Astrocyte of the cerebellum (primary cell): ENCODE measurements around the gene UCN.
A peak's percentile ranks its signal among the peaks of the same experiment; 100 is the strongest.
"Not testable (repeated sequence)": the region's sequence is repeated elsewhere in the genome, so short reads cannot be mapped to it uniquely, and the experiment has no call there.

Experiments used
- DNase-seq: peaks from one replicate; pipeline ENCODE4 v3.0.0-alpha.2; 2011; ENCODE audit warnings: low read depth
- H3K4me3 ChIP-seq: 2 replicates; pipeline ENCODE4 v1.5.1; 2011; ENCODE audit warnings: mild to moderate bottlenecking, low read depth, low read length, moderate library complexity
- in situ Hi-C: cut with HindIII; loops from 2 replicates; pipeline ENCODE4 v1.10.0; 2017; ENCODE audit warnings: low sequenced_read_pairs
- TF ChIP-seq, protein P1 (sequence below): IDR thresholded peaks from 2 replicates; pipeline ENCODE4 v1.5.1; 2012; ENCODE audit warnings: low read length, low read depth, moderate library complexity, mild to moderate bottlenecking; ENCODE audit errors: missing control alignments

UCN gene

DNA sequence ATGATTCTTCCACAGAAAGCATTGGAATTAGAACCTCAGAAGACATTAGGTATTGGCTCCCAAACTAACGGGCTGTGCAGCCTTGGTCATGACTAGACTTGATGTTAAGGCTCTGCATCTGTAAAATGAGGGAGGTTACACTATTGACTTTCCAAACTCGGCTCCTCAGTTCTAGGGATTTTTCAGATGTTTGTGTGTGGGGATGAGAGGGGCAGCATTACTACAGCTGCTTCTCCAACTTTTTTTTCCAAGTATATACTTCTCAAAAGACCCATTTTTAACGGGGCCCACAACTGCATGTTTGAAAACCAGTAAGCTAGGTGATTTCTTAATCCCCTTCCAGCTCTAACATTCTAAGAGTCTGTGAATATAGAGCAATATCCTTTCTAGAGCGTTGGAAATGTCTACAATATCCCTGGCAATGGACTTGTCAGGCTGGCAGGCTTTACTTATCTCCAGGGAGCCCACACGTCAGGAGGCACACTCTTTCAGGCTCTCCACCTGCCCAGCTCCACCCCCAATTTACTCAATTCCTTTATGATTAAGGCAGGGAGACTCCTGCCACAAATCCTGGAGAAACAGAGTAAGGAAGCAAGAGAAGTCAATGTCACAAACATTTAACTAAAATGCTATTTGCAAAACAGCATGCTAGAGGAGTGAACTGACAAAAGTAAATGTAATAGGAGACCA lies 15.5 kb upstream of the UCN start:
- no peak for DNase-seq
- in situ Hi-C loops = no loop called here
- H3K4me3 ChIP-seq = peak overlapping the region; percentile 85
- TF ChIP-seq, protein P1, sequence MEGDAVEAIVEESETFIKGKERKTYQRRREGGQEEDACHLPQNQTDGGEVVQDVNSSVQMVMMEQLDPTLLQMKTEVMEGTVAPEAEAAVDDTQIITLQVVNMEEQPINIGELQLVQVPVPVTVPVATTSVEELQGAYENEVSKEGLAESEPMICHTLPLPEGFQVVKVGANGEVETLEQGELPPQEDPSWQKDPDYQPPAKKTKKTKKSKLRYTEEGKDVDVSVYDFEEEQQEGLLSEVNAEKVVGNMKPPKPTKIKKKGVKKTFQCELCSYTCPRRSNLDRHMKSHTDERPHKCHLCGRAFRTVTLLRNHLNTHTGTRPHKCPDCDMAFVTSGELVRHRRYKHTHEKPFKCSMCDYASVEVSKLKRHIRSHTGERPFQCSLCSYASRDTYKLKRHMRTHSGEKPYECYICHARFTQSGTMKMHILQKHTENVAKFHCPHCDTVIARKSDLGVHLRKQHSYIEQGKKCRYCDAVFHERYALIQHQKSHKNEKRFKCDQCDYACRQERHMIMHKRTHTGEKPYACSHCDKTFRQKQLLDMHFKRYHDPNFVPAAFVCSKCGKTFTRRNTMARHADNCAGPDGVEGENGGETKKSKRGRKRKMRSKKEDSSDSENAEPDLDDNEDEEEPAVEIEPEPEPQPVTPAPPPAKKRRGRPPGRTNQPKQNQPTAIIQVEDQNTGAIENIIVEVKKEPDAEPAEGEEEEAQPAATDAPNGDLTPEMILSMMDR = no peak

DNA sequence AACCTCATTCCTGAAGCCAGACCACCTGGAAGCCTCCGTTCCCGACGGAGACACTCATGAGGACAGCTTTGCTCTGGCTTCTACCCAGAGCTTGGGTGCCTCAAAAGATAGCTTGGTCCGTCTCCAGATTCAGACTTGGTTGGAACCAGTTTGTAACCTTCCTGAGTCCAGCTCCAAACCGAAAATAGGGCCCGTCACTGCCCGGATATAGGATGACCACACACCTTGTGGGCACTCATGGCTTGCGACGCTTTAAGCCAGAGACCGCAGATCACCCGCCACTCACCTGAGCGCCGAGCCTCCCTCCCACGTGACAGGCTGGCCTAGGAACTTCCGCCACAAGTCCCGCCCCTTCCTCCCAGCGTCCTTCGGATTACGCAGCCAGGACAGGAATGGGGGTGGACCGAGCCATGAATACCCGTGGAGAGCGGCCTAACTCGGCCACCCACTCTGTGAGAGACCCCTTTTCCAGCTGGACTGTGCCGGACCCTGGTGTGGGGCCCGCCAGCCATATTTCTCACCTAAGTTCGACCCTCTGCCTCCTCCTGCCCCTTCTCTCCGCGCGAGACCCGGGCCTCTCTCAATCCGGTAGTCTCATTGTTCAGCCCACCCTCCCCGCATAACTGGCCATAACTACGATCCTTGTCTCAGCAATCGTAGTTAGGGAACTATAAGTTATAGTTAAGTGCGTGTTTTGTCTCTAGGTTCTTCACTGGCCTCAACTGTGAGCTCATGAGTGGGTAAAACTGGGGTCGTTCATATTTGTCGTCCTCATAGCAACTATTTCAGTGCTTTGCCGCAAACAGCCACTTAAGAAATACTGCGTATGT lies 14.7 kb upstream of the UCN start, which contains the start of gene MPV17:
TSS of gene MPV17 (minus strand) at position 332 of the 830 bp plus-strand sequence. CDS start 580 bp downstream, outside the sequence.
- peak; percentile 76 for DNase-seq
- in situ Hi-C loops = no loop called here
- TF ChIP-seq, protein P1 = no peak

DNA sequence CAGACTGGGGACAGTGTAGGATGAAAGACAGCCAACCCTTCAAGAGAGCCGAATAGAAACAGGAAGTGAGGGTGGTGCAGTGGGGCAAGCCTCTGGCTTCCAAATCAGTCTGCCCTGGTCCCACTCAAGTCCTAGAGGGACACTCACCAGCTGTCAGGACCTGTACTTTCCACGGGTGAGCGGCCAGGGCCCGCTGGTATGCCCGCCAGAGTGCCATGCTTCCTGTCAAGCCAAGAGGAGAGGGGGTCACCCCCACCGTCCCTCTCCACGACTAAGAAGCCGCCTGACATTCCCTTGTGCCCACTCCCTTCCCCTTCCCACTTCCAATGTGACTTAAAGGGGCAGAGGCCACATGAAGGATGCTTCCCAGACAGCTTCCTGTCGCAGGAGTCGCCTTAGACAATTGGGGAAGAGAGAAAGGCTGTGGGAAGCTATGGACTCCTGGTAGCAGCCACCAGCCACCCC lies 14.1 kb upstream of the UCN start:
- TF ChIP-seq, protein P1 = no peak
- DNase-seq = no peak
- H3K4me3 ChIP-seq = peak overlapping the region; percentile 85
- in situ Hi-C loops = no loop called here

More for the DNA sequence above, 14.7 kb upstream of the UCN start, which contains the start of gene MPV17:
- peak within 1 kb of the TSS; percentile 85 for H3K4me3 ChIP-seq

DNA sequence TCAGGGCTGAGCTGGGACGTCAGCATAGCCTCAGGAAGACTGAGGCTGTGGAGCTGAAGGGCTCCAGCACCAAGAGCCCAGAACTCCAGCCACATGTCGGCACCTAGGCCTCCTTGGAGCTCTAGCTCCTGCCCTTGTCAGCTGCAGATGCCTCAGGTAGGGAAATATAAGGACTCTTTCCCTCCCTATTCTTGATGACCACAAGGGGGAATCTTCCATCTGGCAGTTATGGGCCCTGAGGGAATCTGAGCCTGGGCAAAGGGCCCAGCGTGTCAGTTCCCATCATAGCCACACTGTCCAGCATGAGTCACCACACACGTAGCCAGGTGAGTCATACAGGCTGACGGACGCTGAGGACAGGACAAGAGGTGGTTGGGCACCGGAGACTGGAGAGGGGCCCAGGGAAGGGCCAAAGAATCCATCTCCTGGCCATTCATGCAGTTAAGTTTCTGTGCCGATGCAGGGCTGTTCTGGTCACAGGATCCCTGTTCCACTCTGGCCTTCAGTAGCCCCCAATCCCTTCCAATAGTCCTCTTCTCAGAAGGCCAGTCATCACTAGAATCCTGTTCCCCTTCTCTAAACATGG lies 12.8 kb upstream of the UCN start:
- DNase-seq = peak; percentile 98
- in situ Hi-C loops = no loop called here
- TF ChIP-seq, protein P1 = peak; percentile 73
- H3K4me3 ChIP-seq = no peak overlapping the region

DNA sequence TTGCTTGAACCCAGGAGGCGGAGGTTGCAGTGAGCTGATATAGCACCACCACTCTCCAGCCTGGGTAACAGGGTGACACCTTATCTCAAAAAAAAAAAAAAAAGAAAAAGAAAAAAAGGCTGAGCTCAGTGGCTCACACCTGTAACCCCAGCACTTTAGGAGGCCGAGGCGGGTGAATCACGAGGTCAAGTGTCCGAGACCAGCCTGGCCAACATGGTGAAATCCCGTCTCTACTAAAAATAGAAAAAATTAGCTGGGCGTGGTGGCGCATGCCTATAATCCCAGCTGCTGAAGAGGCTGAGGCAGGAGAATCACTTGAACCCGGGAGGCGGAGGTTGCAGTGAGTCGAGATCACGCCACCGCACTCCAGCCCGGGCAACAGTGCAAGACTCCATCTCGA lies 11.6 kb upstream of the UCN start:
- DNase-seq, H3K4me3 ChIP-seq, in situ Hi-C loops: not testable (repeated sequence)

DNA sequence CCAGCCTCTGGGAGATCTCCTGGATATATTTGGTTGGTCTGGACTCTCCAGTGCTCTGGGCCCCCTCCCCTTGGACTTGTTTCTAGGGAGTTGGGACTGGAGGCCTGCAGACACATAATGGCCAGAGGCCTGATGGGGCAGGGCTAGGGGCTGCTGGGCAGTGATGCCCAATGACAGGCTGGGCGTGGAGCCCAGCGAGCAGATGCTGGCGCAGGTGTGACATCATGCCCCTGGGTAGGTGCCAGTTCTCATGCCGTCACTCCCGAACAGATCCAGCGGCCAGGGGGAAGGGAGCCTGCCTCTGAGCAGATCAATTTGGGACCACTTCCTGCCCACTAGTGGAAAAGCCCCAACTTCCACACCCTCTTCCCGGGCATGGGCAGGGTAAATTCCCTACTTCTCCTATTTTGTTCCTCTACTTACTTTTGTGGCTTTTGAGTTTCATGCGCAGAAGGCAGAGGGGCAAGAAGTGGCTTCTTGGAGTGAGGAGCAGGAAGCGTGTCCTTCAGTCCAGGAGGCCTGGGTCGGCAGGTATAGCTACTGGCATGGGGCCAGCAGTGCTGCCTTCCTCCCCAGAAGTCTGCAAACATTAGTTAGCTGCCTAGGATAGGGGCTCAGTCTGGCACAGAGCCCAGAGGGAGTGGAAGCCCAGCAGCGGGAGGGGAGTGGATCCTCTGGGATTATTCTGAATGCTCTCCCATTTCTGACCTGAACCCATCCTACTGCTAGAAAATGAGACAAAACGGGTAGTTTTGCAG lies 8.6 kb upstream of the UCN start:
- no peak for DNase-seq
- TF ChIP-seq, protein P1 = no peak
- H3K4me3 ChIP-seq = no peak overlapping the region
- in situ Hi-C loops = no loop called here
